HG03095 (cell line): ENCODE measurements around the gene ACOX2.
A peak's percentile ranks its signal among the peaks of the same experiment; 100 is the strongest.

Experiments
- ATAC-seq: cut with Tn5 transposase; IDR thresholded peaks from one replicate; pipeline ENCODE4 v1.9.1; 2021; ENCODE audit warnings: moderate library complexity; ENCODE audit not compliant: unreplicated experiment

Gene ACOX2

GRCh38 chr3:58536501-58537411 lies at the start of gene ACOX2:
TSS of gene ACOX2 (minus strand) at chr3:58537190. CDS start at chr3:58535106, 2,084 bp downstream.
- no peak for ATAC-seq

GRCh38 chr3:58585994-58586393 lies 49.0 kb upstream of the ACOX2 start:
- no peak for ATAC-seq

GRCh38 chr3:58585005-58585786 lies 48.2 kb upstream of the ACOX2 start:
- peak; percentile 94 for ATAC-seq

- no peak for ATAC-seq
Observed at GRCh38 chr3:58584690-58585004, 47.7 kb upstream of the ACOX2 start.

GRCh38 chr3:58581328-58582091 lies 44.5 kb upstream of the ACOX2 start:
- ATAC-seq = no peak

- ATAC-seq = no peak
Observed at GRCh38 chr3:58580826-58581327, 43.9 kb upstream of the ACOX2 start.

GRCh38 chr3:58578873-58579272 lies 41.9 kb upstream of the ACOX2 start:
- ATAC-seq = no peak

GRCh38 chr3:58577269-58577821 lies 40.4 kb upstream of the ACOX2 start, which contains the start of gene FAM107A:
TSS of gene FAM107A (minus strand) at chr3:58577391. CDS start at chr3:58569860, 7,531 bp downstream.
- no peak for ATAC-seq

GRCh38 chr3:58576716-58577115 lies 39.7 kb upstream of the ACOX2 start:
- ATAC-seq = no peak

- ATAC-seq = no peak
Observed at GRCh38 chr3:58575971-58576652, 39.1 kb upstream of the ACOX2 start.

GRCh38 chr3:58574682-58575081 lies 37.7 kb upstream of the ACOX2 start:
- no peak for ATAC-seq

GRCh38 chr3:58574106-58574505 lies 37.1 kb upstream of the ACOX2 start:
- ATAC-seq = no peak

- no peak for ATAC-seq
Observed at GRCh38 chr3:58573640-58574039, 36.6 kb upstream of the ACOX2 start.

GRCh38 chr3:58572634-58573230 lies 35.7 kb upstream of the ACOX2 start:
- no peak for ATAC-seq

GRCh38 chr3:58572013-58572633 lies 35.1 kb upstream of the ACOX2 start:
- no peak for ATAC-seq

- ATAC-seq = no peak
Observed at GRCh38 chr3:58570851-58571250, 33.9 kb upstream of the ACOX2 start.

- no peak for ATAC-seq
Observed at GRCh38 chr3:58569287-58570001, 32.5 kb upstream of the ACOX2 start.

- ATAC-seq = no peak
Observed at GRCh38 chr3:58568572-58569286, 31.7 kb upstream of the ACOX2 start.
